Prostate gland (tissue), 2 donors: Measurements from ENCODE around the gene PRF1. TPM values are rescaled to one million over a fixed set of nuclear protein-coding genes. Genes with fewer than 3 reads are reported as not detected.

Source experiments
- DNase-seq: peaks from one replicate; pipeline ENCODE4 v3.0.0-alpha.2; 2019; ENCODE audit warnings: low spot score
- H3K27ac ChIP-seq, 2 donors: fragments of 200-600 bp; sonication (generic); 2 replicates each; pipeline ENCODE4 v1.5.1; 2017 to 2019
- H3K27me3 ChIP-seq: fragments of 200-600 bp; sonication (generic); replicated peaks from 2 replicates; pipeline ENCODE4 v1.5.1; 2019; ENCODE audit not compliant: insufficient read depth
- H3K36me3 ChIP-seq, 2 donors: fragments of 200-600 bp; sonication (generic); 1 replicate in 1 of 2; 2 replicates in 1 of 2; pipeline versions ENCODE4 v1.5.1 to v1.8.1; 2017 to 2019
- H3K4me1 ChIP-seq: fragments of 200-600 bp; sonication (generic); replicated peaks from 2 replicates; pipeline ENCODE4 v1.5.1; 2019
- H3K4me3 ChIP-seq, 2 donors: fragments of 200-600 bp; sonication (generic); 2 replicates each; pipeline ENCODE4 v1.5.1; 2017 to 2019
- H3K9me3 ChIP-seq: fragments of 200-600 bp; sonication (generic); 2 replicates; pipeline ENCODE4 v1.5.1; 2017
- POLR2A ChIP-seq: fragments of 450-650 bp; IDR thresholded peaks from one replicate; pipeline ENCODE4 v1.6.1; 2016; ENCODE audit warnings: antibody characterized with exemption, mild to moderate bottlenecking
- POLR2AphosphoS5 ChIP-seq: sonication (generic); formaldehyde crosslinking; IDR thresholded peaks from one replicate; pipeline ENCODE4 v1.6.1; 2017; ENCODE audit warnings: antibody characterized with exemption
- WGBS: methylation state at CpG from one replicate; pipeline ENCODE4 v1.1.5; 2018; 5-methylcytosine and 5-hydroxymethylcytosine counted together
- intact Hi-C: fragments of 100-400 bp; cut with DNase I; formaldehyde crosslinking; loops from one replicate; pipeline ENCODE4 v1.14.2; 2022
- total RNA-seq, 2 donors: library from RNA; depleted of rRNA; stranded (reverse); fragments of >200 nt; gene quantifications; one replicate each; pipeline ENCODE4 v1.1.0, GENCODE V29; 2016
- TF ChIP-seq, protein P1 (sequence below), 4 experiments: fragments of 200-600 bp in 2 of 4; fragments of 450-650 bp in 2 of 4; sonication (generic) in 2 of 4; IDR thresholded peaks; 1 replicate in 3 of 4; 2 replicates in 1 of 4; pipeline ENCODE4 v1.5.1; 2016 to 2019; ENCODE audit warnings: antibody characterized with exemption in 4 of 4, mild to moderate bottlenecking in 2 of 4, moderate library complexity in 2 of 4

PRF1 gene
- total RNA-seq, 2 donors from 2014 or later: 0.32 to 2.3 TPM

DNA sequence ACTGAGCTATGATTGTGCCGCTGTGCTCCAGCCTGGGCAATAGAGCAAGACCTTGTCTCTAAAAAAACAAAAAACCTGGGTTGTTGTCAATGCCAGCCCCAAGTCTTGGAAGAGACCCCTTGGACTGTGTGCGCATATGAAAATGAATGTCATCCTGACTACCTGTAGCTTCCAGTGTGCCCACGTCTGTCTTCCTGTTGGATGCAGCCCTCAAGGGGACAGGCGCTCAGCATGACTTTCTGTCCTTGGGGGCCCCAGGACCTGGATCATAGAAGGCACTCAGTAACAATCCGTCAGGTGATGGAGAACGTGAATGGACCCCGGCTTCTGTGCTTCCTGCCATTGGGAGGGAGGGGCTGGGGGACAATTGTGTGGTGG, 9.0 kb downstream of the PRF1 start:
- no peaks in the 10 kb centered on the region for H3K36me3 ChIP-seq
- H3K9me3 ChIP-seq: no peaks in the 10 kb centered on the region
- H3K27me3 ChIP-seq: no peaks in the 10 kb centered on the region
- 82% methylated on average over 7 of the region's 7 CpGs for WGBS
- no peak overlapping the region for H3K27ac ChIP-seq
- TF ChIP-seq POLR2A (no peak), POLR2AphosphoS5 (no peak)
- TF ChIP-seq, protein P1, sequence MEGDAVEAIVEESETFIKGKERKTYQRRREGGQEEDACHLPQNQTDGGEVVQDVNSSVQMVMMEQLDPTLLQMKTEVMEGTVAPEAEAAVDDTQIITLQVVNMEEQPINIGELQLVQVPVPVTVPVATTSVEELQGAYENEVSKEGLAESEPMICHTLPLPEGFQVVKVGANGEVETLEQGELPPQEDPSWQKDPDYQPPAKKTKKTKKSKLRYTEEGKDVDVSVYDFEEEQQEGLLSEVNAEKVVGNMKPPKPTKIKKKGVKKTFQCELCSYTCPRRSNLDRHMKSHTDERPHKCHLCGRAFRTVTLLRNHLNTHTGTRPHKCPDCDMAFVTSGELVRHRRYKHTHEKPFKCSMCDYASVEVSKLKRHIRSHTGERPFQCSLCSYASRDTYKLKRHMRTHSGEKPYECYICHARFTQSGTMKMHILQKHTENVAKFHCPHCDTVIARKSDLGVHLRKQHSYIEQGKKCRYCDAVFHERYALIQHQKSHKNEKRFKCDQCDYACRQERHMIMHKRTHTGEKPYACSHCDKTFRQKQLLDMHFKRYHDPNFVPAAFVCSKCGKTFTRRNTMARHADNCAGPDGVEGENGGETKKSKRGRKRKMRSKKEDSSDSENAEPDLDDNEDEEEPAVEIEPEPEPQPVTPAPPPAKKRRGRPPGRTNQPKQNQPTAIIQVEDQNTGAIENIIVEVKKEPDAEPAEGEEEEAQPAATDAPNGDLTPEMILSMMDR (IDR thresholded peaks at IDR 0.05): no peak
- no peak for DNase-seq
- intact Hi-C loops: no loop called here
- H3K4me3 ChIP-seq: no peak overlapping the region
- H3K4me1 ChIP-seq: no peaks in the 10 kb centered on the region

DNA sequence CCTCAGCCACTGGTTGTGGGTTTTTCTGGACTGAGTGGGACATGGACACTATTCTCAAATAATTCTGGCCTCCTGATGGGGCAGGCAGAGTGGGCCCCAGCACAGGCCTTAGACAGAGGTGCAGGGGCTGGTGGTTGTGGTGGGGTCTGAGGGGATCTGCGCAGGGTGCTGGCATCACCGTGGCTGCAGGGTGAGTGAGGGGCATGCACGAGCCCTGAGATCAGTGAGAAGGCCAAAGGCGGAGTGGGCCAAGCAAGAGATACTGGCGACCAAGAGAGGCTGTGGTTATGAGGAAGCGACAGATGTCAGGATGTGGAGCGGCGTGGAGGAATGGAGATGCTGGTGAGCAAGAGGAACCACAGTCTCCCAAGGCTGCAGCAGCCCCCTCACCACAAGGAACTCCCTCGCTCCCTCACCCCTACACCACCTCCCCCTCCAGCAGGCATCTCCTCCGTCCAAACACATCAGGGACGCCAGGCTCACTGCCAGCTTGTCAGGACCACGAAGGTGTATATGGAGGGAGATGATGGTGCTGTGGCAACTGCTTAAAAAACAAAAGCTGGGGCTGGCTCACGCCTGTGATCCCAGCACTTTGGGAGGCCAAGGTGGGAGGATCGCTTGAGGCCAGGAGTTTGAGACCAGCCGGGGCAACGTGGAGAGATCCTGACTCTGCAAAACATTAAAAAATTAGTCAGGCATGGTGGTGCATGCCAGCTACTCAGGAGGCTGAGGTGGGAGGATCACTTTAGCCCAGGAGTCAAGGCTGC, 9.6 kb downstream of the PRF1 start:
- 67% methylated on average over 16 of the region's 16 CpGs for WGBS
- intact Hi-C loops: no loop called here
- Histone ChIP-seq H3K36me3 (no peaks in the 10 kb centered on the region), H3K27me3 (no peaks in the 10 kb centered on the region), H3K27ac (no peak overlapping the region), H3K4me3 (no peak overlapping the region), H3K4me1 (no peaks in the 10 kb centered on the region), H3K9me3 (no peaks in the 10 kb centered on the region)
- no peak for DNase-seq
- TF ChIP-seq POLR2AphosphoS5: no peak
- no peak for TF ChIP-seq POLR2A
- TF ChIP-seq, protein P1 (IDR thresholded peaks at IDR 0.05): no peak

DNA sequence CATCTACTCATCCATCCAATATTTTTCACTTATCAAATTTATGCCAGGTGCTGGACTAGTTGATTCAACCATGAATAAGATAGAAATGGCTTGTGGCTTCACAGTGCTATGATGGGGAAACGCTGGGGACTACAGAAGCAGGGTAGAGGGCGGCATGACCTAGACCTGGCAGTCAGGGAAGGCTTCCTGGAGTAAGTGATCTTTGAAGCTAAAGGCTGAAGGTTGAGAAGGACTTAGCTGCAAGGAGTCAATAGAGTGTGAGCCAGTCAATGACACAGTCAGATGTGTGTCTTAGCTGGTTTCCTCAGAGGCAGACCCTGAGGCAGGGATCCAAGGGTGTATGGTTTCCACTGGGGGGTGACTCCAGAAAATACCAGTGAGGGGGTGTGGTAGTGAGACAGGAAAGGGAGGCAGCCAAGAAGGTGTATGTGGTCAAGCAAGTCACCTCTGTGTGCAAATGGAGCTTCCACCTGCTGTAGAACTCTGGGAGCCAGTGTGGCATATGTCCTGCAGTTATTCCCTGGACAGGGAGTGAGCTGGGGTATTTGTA, 10.3 kb downstream of the PRF1 start:
- no peaks in the 10 kb centered on the region for H3K4me1 ChIP-seq
- TF ChIP-seq, protein P1 (IDR thresholded peaks at IDR 0.05): no peak
- TF ChIP-seq POLR2A: no peak
- no peak for TF ChIP-seq POLR2AphosphoS5
- intact Hi-C loops: no loop called here
- no peak for DNase-seq
- H3K4me3 ChIP-seq: no peak overlapping the region
- H3K36me3 ChIP-seq: no peaks in the 10 kb centered on the region
- no peaks in the 10 kb centered on the region for H3K27me3 ChIP-seq
- 97% methylated on average over 2 of the region's 2 CpGs for WGBS
- H3K9me3 ChIP-seq: no peaks in the 10 kb centered on the region
- H3K27ac ChIP-seq: no peak overlapping the region

DNA sequence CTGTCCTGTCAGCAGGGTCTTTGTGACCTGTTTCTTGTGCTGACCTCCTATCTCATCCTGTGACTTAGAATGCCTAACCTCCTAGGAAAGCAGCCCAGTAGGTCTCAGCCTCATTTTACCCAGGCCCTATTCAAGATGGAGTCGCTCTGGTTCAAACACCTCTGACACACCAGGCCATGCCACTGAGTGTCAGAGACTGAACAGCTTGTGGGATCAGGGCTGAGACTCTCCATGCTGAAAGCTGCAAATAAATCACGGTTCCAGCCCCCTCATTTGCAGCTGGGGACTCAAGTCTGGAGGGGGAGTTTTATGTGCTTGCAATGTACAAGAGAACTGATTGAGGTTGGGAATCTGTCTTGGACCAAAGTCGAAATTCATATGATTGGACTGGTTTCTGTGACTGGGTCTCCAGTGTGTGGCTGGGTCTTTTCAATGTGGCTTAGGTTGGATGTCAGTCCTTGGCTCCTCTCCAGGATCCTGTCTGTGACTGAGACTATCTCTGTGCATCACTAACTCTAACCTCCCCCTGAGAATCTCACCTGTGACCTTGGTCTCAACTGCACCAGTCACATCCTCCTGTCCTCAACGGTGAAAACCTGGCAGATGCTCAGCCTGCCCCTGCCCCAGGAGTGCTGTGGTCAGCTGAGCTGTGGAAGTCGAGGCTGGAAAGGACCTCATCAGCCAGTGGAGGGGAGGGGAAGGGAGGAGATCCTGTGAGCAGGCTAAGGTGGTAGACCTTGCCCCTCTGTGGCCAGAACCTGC, 11.7 kb downstream of the PRF1 start:
- no peak overlapping the region for H3K4me3 ChIP-seq
- no peaks in the 10 kb centered on the region for H3K4me1 ChIP-seq
- DNase-seq: no peak
- intact Hi-C loops: no loop called here
- H3K27ac ChIP-seq: no peak overlapping the region
- no peaks in the 10 kb centered on the region for H3K36me3 ChIP-seq
- TF ChIP-seq, protein P1 (IDR thresholded peaks at IDR 0.05): no peak
- TF ChIP-seq POLR2A (no peak), POLR2AphosphoS5 (no peak)
- WGBS: 77% methylated on average over 5 of the region's 5 CpGs
- H3K9me3 ChIP-seq: no peaks in the 10 kb centered on the region
- no peaks in the 10 kb centered on the region for H3K27me3 ChIP-seq
